NCI-H1417 (cell line): ENCODE data around the gene MOCOS.

ENCODE experiments used
- DNase-seq, 3 experiments: peaks; one replicate each; lab custom pipeline; 2025; lab: John Stamatoyannopoulos, UW

Gene MOCOS

GRCh38 chr18:36271153-36271552 is 83.9 kb downstream of the MOCOS start:
- DNase-seq = no peak

- no peak for DNase-seq
Measured at GRCh38 chr18:36273347-36273746, 86.0 kb downstream of the MOCOS start.

GRCh38 chr18:36274083-36274715 is 86.9 kb downstream of the MOCOS start:
- no peak for DNase-seq

GRCh38 chr18:36275561-36275960 is 88.3 kb downstream of the MOCOS start:
- no peak for DNase-seq

- DNase-seq = no peak
Measured at GRCh38 chr18:36279001-36279400, 91.7 kb downstream of the MOCOS start.

- DNase-seq = peak in 1 of 3 experiments; percentile 25
Measured at GRCh38 chr18:36281936-36282335, 94.6 kb downstream of the MOCOS start.

- no peak for DNase-seq
Measured at GRCh38 chr18:36283448-36283847, 96.2 kb downstream of the MOCOS start.

GRCh38 chr18:36284268-36284667 is 97.0 kb downstream of the MOCOS start:
- no peak for DNase-seq

GRCh38 chr18:36284671-36285295 is 97.5 kb downstream of the MOCOS start:
- peak; percentile 58 to 91 (median 72) for DNase-seq

- DNase-seq = no peak
Measured at GRCh38 chr18:36287653-36288052, 100.4 kb downstream of the MOCOS start.

GRCh38 chr18:36288689-36289088 is 101.4 kb downstream of the MOCOS start:
- no peak for DNase-seq

GRCh38 chr18:36294031-36294430 is 106.7 kb downstream of the MOCOS start:
- DNase-seq = no peak

GRCh38 chr18:36295214-36295613 is 107.9 kb downstream of the MOCOS start:
- DNase-seq = no peak

- no peak for DNase-seq
Measured at GRCh38 chr18:36295880-36296301, 108.6 kb downstream of the MOCOS start.

- DNase-seq = peak; percentile 21 to 90 (median 89)
Measured at GRCh38 chr18:36296650-36297416, 109.5 kb downstream of the MOCOS start.

GRCh38 chr18:36297417-36298125 is 110.3 kb downstream of the MOCOS start, which contains the start of gene FHOD3:
Gene FHOD3 (plus strand): TSS chr18:36297713. CDS start chr18:36297836, 123 bp downstream.
- DNase-seq = peak; percentile 13 to 92 (median 87)

GRCh38 chr18:36298126-36298741 is 110.9 kb downstream of the MOCOS start:
- DNase-seq = peak in 2 of 3 experiments; percentile 86 to 88

- DNase-seq = no peak
Measured at GRCh38 chr18:36299015-36299414, 111.7 kb downstream of the MOCOS start.

- no peak for DNase-seq
Measured at GRCh38 chr18:36300211-36300610, 112.9 kb downstream of the MOCOS start.

GRCh38 chr18:36301884-36302283 is 114.6 kb downstream of the MOCOS start:
- no peak for DNase-seq

GRCh38 chr18:36302676-36303075 is 115.4 kb downstream of the MOCOS start:
- DNase-seq = no peak
